ENCODE data around the gene FERMT1. TPM values are rescaled to one million over a fixed set of nuclear protein-coding genes. Genes with fewer than 3 reads are reported as not detected.
"Not testable (repeated sequence)": the region's sequence is repeated elsewhere in the genome, so short reads cannot be mapped to it uniquely, and the experiment has no call there.

The FERMT1 gene
- polyA plus RNA-seq, 1 experiment = 2.8 TPM

DNA sequence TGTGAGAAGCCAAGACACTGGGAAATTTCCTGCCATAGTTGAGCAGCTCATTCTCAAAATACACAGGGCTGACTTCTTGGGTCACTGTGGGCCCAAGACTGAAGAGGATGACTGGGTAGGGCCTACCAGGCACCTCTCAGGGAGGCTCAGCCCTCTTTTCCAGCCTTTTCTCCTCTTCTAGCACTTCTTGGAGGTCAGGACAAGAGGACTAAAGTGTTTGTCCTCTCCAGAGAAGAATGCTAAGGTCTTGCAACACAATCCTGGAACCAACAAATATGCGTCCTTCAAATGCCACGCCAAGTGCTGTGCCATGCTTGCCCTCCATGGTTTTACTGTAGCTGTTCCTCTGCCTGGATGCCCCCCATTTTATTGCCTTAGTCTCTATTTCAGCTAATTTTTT, 65.7 kb downstream of the FERMT1 start:
- TF ChIP-seq, protein P1, sequence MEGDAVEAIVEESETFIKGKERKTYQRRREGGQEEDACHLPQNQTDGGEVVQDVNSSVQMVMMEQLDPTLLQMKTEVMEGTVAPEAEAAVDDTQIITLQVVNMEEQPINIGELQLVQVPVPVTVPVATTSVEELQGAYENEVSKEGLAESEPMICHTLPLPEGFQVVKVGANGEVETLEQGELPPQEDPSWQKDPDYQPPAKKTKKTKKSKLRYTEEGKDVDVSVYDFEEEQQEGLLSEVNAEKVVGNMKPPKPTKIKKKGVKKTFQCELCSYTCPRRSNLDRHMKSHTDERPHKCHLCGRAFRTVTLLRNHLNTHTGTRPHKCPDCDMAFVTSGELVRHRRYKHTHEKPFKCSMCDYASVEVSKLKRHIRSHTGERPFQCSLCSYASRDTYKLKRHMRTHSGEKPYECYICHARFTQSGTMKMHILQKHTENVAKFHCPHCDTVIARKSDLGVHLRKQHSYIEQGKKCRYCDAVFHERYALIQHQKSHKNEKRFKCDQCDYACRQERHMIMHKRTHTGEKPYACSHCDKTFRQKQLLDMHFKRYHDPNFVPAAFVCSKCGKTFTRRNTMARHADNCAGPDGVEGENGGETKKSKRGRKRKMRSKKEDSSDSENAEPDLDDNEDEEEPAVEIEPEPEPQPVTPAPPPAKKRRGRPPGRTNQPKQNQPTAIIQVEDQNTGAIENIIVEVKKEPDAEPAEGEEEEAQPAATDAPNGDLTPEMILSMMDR (IDR thresholded peaks at IDR 0.05; ENCODE audit: low read depth, low read length) = no peak
- Histone ChIP-seq H3K9me3 (ENCODE audit: control insufficient read depth, insufficient read depth, low read length) (no peaks in the 10 kb centered on the region; the same call in 1 of the 2 replicates), H3K27me3 (ENCODE audit: control insufficient read depth, insufficient read depth, low read length) (peaks cover 23% of the 10 kb centered on the region), H3K4me3 (ENCODE audit: low read depth, low read length) (no peak overlapping the region), H3K27ac (ENCODE audit: low read depth, low read length) (no peak overlapping the region)
- POLR2A ChIA-PET = no interaction called here
- no peak for DNase-seq (ENCODE audit: low read depth, low spot score)
- CTCF ChIA-PET = no interaction called here

DNA sequence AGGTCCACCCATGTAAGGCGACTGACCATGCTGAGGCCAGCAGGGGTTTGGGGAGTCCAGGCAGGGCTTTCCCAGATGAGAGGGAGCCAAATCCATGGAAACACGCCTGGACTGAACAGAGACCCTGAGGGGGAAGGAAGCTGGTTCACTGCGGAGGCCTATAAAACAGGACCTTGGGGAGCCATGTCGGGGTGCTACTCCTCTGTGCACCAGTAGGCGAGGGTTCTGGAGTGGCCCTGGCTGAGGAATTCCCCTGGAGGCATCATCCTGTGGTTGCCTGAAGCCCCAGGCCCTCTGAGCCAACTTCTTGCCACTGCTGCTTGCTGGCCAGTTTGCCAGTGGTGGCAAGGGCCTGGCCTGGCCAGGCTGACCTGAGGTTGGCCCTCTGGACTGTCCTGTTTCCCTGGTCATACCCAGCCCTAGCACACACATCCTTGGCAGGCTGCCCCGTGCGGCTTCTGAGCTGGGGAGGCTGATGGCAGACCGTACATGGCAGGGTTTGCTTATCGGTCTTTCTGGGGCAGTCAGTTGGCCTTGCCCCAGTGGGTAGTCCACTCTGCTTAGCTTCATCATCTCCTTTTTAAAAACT, 66.8 kb downstream of the FERMT1 start:
- no peak overlapping the region for H3K27ac ChIP-seq (ENCODE audit: low read depth, low read length)
- no peak for DNase-seq (ENCODE audit: low read depth, low spot score)
- ChIA-PET POLR2A (interaction anchor here (0.6 kb wide), 1 partner anchor 53 kb away, joined by 7 read pairs; no protein-coding TSS in a partner anchor), CTCF (interaction anchor here (0.7 to 1.4 kb wide), 2 partner anchors 21 to 526 kb away, joined by 3 read pairs; no protein-coding TSS in a partner anchor)
- no peaks in the 10 kb centered on the region; the same call in 1 of the 2 replicates for H3K9me3 ChIP-seq (ENCODE audit: control insufficient read depth, insufficient read depth, low read length)
- peaks cover 26% of the 10 kb centered on the region for H3K27me3 ChIP-seq (ENCODE audit: control insufficient read depth, insufficient read depth, low read length)
- H3K4me3 ChIP-seq (ENCODE audit: low read depth, low read length) = no peak overlapping the region
- TF ChIP-seq, protein P1 (IDR thresholded peaks at IDR 0.05; ENCODE audit: low read depth, low read length) = no peak

DNA sequence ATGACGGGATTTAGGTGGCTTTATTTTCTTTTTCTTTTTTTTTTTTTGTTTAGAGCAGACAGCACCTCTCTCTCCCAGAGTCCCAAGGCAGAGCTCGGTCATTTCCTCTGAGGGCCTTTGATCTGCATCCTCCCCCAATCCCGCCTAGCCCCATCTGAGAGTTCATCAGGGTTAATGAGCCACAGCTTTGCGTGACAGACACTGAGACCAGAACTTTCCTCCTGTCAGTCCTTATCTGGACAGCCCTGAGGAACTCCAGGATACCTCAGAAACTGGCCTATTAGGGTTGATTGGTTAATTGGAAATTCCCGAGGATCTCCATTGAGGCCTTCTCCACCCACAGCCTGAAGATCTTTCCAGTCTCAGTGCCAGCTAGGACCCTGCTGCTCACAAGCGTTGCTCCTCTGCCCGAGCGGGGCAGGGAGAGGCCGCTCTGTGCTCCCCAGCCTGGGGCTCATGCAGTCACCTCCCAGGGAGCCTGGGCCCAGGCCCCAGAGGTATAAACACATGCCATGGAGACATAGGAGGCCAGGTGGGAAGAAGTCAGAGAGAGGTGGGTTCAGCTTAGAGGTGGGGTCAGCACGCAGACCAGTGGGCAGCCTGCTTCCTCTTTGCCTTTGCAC, 67.6 kb downstream of the FERMT1 start:
- H3K27ac ChIP-seq (ENCODE audit: low read depth, low read length) = no peak overlapping the region
- no peaks in the 10 kb centered on the region; the same call in 1 of the 2 replicates for H3K9me3 ChIP-seq (ENCODE audit: control insufficient read depth, insufficient read depth, low read length)
- DNase-seq (ENCODE audit: low read depth, low spot score) = no peak
- peaks cover 29% of the 10 kb centered on the region for H3K27me3 ChIP-seq (ENCODE audit: control insufficient read depth, insufficient read depth, low read length)
- ChIA-PET POLR2A (no interaction called here), CTCF (interaction anchor here (1.4 kb wide), 1 partner anchor 22 kb away, joined by 3 read pairs; no protein-coding TSS in a partner anchor)
- H3K4me3 ChIP-seq (ENCODE audit: low read depth, low read length) = no peak overlapping the region
- TF ChIP-seq, protein P1 (IDR thresholded peaks at IDR 0.05; ENCODE audit: low read depth, low read length) = no peak

DNA sequence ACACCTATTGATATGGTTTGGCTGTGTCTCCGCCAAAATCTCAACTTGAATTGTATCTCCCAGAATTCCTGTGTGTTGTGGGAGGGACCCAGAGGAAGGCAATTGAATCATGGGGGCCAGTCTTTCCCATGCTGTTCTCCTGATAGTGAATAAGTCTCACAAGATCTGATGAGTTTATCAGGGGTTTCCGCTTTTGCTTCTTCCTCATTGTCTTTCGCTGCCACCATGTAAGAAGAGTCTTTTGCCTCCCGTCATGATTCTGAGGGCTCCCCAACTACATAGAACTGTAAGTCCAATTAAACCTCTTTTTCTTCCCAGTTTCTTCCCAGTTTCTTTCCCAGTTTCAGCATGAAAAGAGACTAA, 68.2 kb downstream of the FERMT1 start:
- H3K27ac ChIP-seq (ENCODE audit: low read depth, low read length); POLR2A ChIA-PET; H3K9me3 ChIP-seq (ENCODE audit: control insufficient read depth, insufficient read depth, low read length); DNase-seq (ENCODE audit: low read depth, low spot score); CTCF ChIA-PET; H3K4me3 ChIP-seq (ENCODE audit: low read depth, low read length): not testable (repeated sequence)
- H3K27me3 ChIP-seq (ENCODE audit: control insufficient read depth, insufficient read depth, low read length) = peaks cover 31% of the 10 kb centered on the region

DNA sequence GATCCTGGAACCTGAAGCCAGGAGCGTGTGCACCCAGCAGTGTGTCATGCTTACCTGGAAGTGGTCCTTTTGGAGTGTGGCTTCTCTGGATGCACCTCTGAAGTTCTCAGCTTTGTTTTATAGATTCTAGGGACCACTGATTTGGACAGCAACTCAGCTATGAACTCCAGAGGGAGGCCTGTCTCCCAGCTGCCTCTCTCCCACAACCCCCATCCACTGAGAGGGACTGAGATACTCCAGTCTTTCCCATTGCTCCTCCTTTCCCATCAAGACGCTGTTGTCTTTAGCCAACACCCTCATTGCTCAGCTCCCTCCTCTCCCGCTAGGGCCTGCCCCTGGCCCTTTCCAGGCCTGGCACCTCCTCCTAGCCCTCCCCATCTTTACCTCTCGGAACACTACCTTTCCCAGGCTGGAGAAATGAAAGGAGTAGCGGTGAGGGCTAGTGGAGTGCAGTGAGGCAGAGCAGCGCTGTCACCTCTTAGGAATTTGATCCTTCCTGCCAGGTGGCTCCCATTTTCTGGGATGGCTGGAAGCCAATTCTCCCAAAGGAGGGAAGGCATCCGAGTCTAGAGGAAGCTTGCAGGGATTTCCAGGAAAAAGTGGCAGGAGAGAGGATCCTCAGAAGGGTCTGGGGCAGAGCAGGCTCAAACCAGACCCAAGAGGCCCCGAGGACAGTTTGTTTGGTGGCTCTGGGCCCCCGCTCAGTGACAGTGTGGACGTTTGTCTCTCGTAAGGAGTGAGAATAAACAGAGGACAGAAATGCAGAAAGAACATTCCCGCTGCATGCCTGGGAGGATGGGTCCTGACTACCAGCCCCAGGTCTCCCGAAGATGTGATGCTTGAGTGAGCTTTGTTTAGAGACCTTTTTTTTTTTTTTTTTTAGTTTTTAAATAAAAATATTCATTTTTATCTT, 68.8 kb downstream of the FERMT1 start, which contains the start of gene LRRN4:
Gene LRRN4, minus strand, starts transcription at position 285 of the 913 bp plus-strand sequence. CDS start 1,261 bp downstream, outside the sequence.
- Histone ChIP-seq H3K27ac (ENCODE audit: low read depth, low read length) (no peak within 1 kb of the TSS), H3K4me3 (ENCODE audit: low read depth, low read length) (no peak within 1 kb of the TSS), H3K9me3 (ENCODE audit: control insufficient read depth, insufficient read depth, low read length) (no peaks in the 10 kb centered on the region; the same call in 1 of the 2 replicates), H3K27me3 (ENCODE audit: control insufficient read depth, insufficient read depth, low read length) (peaks cover 29% of the 10 kb centered on the region)
- no peak for DNase-seq (ENCODE audit: low read depth, low spot score)
- ChIA-PET POLR2A (no interaction called here), CTCF (interaction anchor here (1.0 kb wide), 1 partner anchor 20 kb away, joined by 3 read pairs; no protein-coding TSS in a partner anchor)
- TF ChIP-seq, protein P1 (IDR thresholded peaks at IDR 0.05; ENCODE audit: low read depth, low read length) = no peak
